BLaER1 treated with 17β-estradiol and CSF1 and Interleukin-3, amounts not matched to agents 10 nM and 100 nM (cell line): ENCODE results near the gene NIPBL.

Experiments
- H3K27ac ChIP-seq, 11 experiments: shearing (Covaris generic); formaldehyde crosslinking; 2 replicates each; pipeline ENCODE4 v1.8.1; 2022
- H3K27me3 ChIP-seq, 11 experiments: shearing (Covaris generic); formaldehyde crosslinking; 2 replicates each; pipeline ENCODE4 v1.8.1; 2022
- H3K36me3 ChIP-seq, 11 experiments: shearing (Covaris generic); formaldehyde crosslinking; 2 replicates each; pipeline ENCODE4 v1.8.1; 2022
- H3K4me1 ChIP-seq, 10 experiments: shearing (Covaris generic); formaldehyde crosslinking; 2 replicates each; pipeline ENCODE4 v1.8.1; 2022
- H3K4me2 ChIP-seq, 11 experiments: shearing (Covaris generic); formaldehyde crosslinking; 2 replicates each; pipeline ENCODE4 v1.8.1; 2022
- H3K4me3 ChIP-seq, 10 experiments: shearing (Covaris generic); formaldehyde crosslinking; 2 replicates each; pipeline ENCODE4 v1.8.1; 2022
- H3K9ac ChIP-seq, 11 experiments: shearing (Covaris generic); formaldehyde crosslinking; 2 replicates each; pipeline ENCODE4 v1.8.1; 2022
- H3K9me3 ChIP-seq, 11 experiments: shearing (Covaris generic); formaldehyde crosslinking; replicated peaks in 1 of 11; 2 replicates each; pipeline ENCODE4 v1.8.1; 2022
- H4K20me1 ChIP-seq, 11 experiments: shearing (Covaris generic); formaldehyde crosslinking; 2 replicates each; pipeline ENCODE4 v1.8.1; 2022
- Cebpa-rat ChIP-seq, 11 experiments: shearing (Covaris generic); IDR thresholded peaks; 2 replicates each; pipeline ENCODE4 v1.8.1; 2022

The NIPBL gene

GRCh38 chr5:36877667-36878391 lies 1.3 kb downstream of the NIPBL start:
- Histone ChIP-seq H3K9me3 (no peaks in the 10 kb centered on the region), H3K27ac (peak overlapping the region; percentile 93 to 100 (median 98)), H3K4me1 (peaks cover 11 to 58% (median 44%) of the 10 kb centered on the region in 10 experiments; a peak in 19 of 20 replicates), H3K27me3 (no peaks in the 10 kb centered on the region), H3K4me3 (peak overlapping the region; percentile 76 to 98 (median 94)), H4K20me1 (peaks cover 58 to 87% (median 81%) of the 10 kb centered on the region in 11 experiments), H3K4me2 (peak overlapping the region; percentile 74 to 98 (median 89)), H3K36me3 (peaks cover 0 to 1% (median 0%) of the 10 kb centered on the region in 11 experiments; a peak in 2 of 22 replicates), H3K9ac (peak overlapping the region; percentile 93 to 100 (median 99))
- no peak for TF ChIP-seq Cebpa-rat (IDR thresholded peaks at IDR 0.05)

GRCh38 chr5:36878392-36879082 lies 2.0 kb downstream of the NIPBL start:
- peaks cover 63 to 87% (median 81%) of the 10 kb centered on the region in 11 experiments for H4K20me1 ChIP-seq
- peak overlapping the region; percentile 93 to 100 (median 99) for H3K9ac ChIP-seq
- peak overlapping the region; percentile 76 to 98 (median 94) for H3K4me3 ChIP-seq
- H3K27ac ChIP-seq = peak overlapping the region; percentile 93 to 100 (median 98); a peak in 20 of 22 replicates
- H3K9me3 ChIP-seq = no peaks in the 10 kb centered on the region
- peaks cover 11 to 55% (median 36%) of the 10 kb centered on the region in 10 experiments; a peak in 19 of 20 replicates for H3K4me1 ChIP-seq
- peak overlapping the region; percentile 74 to 98 (median 89) for H3K4me2 ChIP-seq
- no peak for TF ChIP-seq Cebpa-rat (IDR thresholded peaks at IDR 0.05)
- no peaks in the 10 kb centered on the region; a peak in 2 of 22 replicates for H3K36me3 ChIP-seq
- H3K27me3 ChIP-seq = no peaks in the 10 kb centered on the region

GRCh38 chr5:36879274-36880033 lies 2.9 kb downstream of the NIPBL start:
- Histone ChIP-seq H3K4me2 (peak overlapping the region; percentile 74 to 98 (median 89); a peak in 21 of 22 replicates), H4K20me1 (peaks cover 65 to 87% (median 81%) of the 10 kb centered on the region in 11 experiments), H3K36me3 (peaks cover 0 to 6% (median 0%) of the 10 kb centered on the region in 11 experiments; a peak in 5 of 22 replicates), H3K9ac (peak overlapping the region; percentile 93 to 100 (median 99); a peak in 18 of 22 replicates), H3K4me3 (peak overlapping the region; percentile 76 to 98 (median 94)), H3K27me3 (no peaks in the 10 kb centered on the region), H3K27ac (peak overlapping the region in 9 of 11 experiments; percentile 93 to 99 (median 98); a peak in 11 of 22 replicates), H3K4me1 (peaks cover 7 to 46% (median 28%) of the 10 kb centered on the region in 10 experiments; a peak in 19 of 20 replicates), H3K9me3 (no peaks in the 10 kb centered on the region; a peak in 1 of 22 replicates)
- no peak for TF ChIP-seq Cebpa-rat (IDR thresholded peaks at IDR 0.05)

- peaks cover 6 to 50% (median 26%) of the 10 kb centered on the region in 10 experiments; a peak in 18 of 20 replicates for H3K4me1 ChIP-seq
- peaks cover 9 to 19% (median 9%) of the 10 kb centered on the region in 11 experiments for H3K36me3 ChIP-seq
- H3K27ac ChIP-seq = peak overlapping the region in 1 of 11 experiments; percentile 1; a peak in 1 of 22 replicates
- H3K4me2 ChIP-seq = peak overlapping the region; percentile 6 to 98 (median 88); a peak in 20 of 22 replicates
- H3K9ac ChIP-seq = peak overlapping the region in 2 of 11 experiments; percentile 27 to 63; a peak in 4 of 22 replicates
- H3K9me3 ChIP-seq = peaks cover 8 to 10% (median 9%) of the 10 kb centered on the region in 11 experiments; a peak in 17 of 22 replicates
- TF ChIP-seq Cebpa-rat (IDR thresholded peaks at IDR 0.05) = no peak
- peak overlapping the region in 3 of 10 experiments; percentile 4 to 29 (median 14); a peak in 4 of 20 replicates for H3K4me3 ChIP-seq
- peaks cover 64 to 87% (median 81%) of the 10 kb centered on the region in 11 experiments for H4K20me1 ChIP-seq
- H3K27me3 ChIP-seq = no peaks in the 10 kb centered on the region
Observed at GRCh38 chr5:36880761-36881160, 4.2 kb downstream of the NIPBL start.

- no peak for TF ChIP-seq Cebpa-rat (IDR thresholded peaks at IDR 0.05)
- H3K4me2 ChIP-seq = peak overlapping the region in 9 of 11 experiments; percentile 6 to 98 (median 89); a peak in 12 of 22 replicates
- peaks cover 69 to 92% (median 87%) of the 10 kb centered on the region in 11 experiments for H4K20me1 ChIP-seq
- H3K4me1 ChIP-seq = peaks cover 6 to 56% (median 26%) of the 10 kb centered on the region in 10 experiments; a peak in 18 of 20 replicates
- H3K27me3 ChIP-seq = no peaks in the 10 kb centered on the region
- H3K9me3 ChIP-seq = peaks cover 10 to 15% (median 14%) of the 10 kb centered on the region in 11 experiments; a peak in 17 of 22 replicates
- no peak overlapping the region for H3K27ac ChIP-seq
- H3K4me3 ChIP-seq = no peak overlapping the region; a peak in 1 of 20 replicates
- peaks cover 14 to 25% (median 15%) of the 10 kb centered on the region in 11 experiments for H3K36me3 ChIP-seq
- peak overlapping the region in 1 of 11 experiments; percentile 63; a peak in 2 of 22 replicates for H3K9ac ChIP-seq
Observed at GRCh38 chr5:36881304-36881703, 4.7 kb downstream of the NIPBL start.

- Histone ChIP-seq H4K20me1 (peaks cover 74 to 97% (median 92%) of the 10 kb centered on the region in 11 experiments), H3K36me3 (peaks cover 16 to 30% (median 19%) of the 10 kb centered on the region in 11 experiments), H3K9ac (no peak overlapping the region), H3K4me3 (no peak overlapping the region), H3K9me3 (peaks cover 10 to 16% (median 14%) of the 10 kb centered on the region in 11 experiments; a peak in 17 of 22 replicates), H3K4me1 (peaks cover 6 to 56% (median 26%) of the 10 kb centered on the region in 10 experiments; a peak in 18 of 20 replicates), H3K4me2 (peak overlapping the region in 6 of 11 experiments; percentile 11 to 98 (median 88); a peak in 7 of 22 replicates), H3K27me3 (no peaks in the 10 kb centered on the region), H3K27ac (no peak overlapping the region)
- TF ChIP-seq Cebpa-rat (IDR thresholded peaks at IDR 0.05) = no peak
Observed at GRCh38 chr5:36881807-36882206, 5.2 kb downstream of the NIPBL start.

GRCh38 chr5:36882250-36882649 lies 5.7 kb downstream of the NIPBL start:
- Histone ChIP-seq H3K27ac (no peak overlapping the region), H3K4me2 (peak overlapping the region in 6 of 11 experiments; percentile 11 to 98 (median 81); a peak in 8 of 22 replicates), H3K9me3 (peaks cover 10 to 16% (median 14%) of the 10 kb centered on the region in 11 experiments; a peak in 17 of 22 replicates), H4K20me1 (peaks cover 79 to 100% (median 96%) of the 10 kb centered on the region in 11 experiments), H3K4me1 (peaks cover 6 to 60% (median 26%) of the 10 kb centered on the region in 10 experiments; a peak in 18 of 20 replicates), H3K36me3 (peaks cover 16 to 34% (median 21%) of the 10 kb centered on the region in 11 experiments), H3K9ac (no peak overlapping the region), H3K4me3 (no peak overlapping the region), H3K27me3 (no peaks in the 10 kb centered on the region)
- TF ChIP-seq Cebpa-rat (IDR thresholded peaks at IDR 0.05) = no peak
